OCI-LY3 (cell line): ENCODE results near the gene PEX6.

ENCODE experiments used
- CTCF ChIP-seq: fragments of 200-600, 300-600 bp; sonication (generic); IDR thresholded peaks from 2 replicates; pipeline ENCODE4 v1.5.1; 2014; ENCODE audit warnings: antibody characterized with exemption, low read length, low read depth
- EZH2phosphoT487 ChIP-seq: fragments of 200-600 bp; shearing (Covaris generic); IDR thresholded peaks from 2 replicates; pipeline ENCODE4 v1.6.1; 2018; ENCODE audit warnings: antibody characterized with exemption, mixed run types, low read depth

GRCh38 chr6:43001843-43002242 is 22.9 kb upstream of the PEX6 start:
- no peak for TF ChIP-seq CTCF
- TF ChIP-seq EZH2phosphoT487 = no peak
